ENCODE results near the gene REM2. TPM values are rescaled to one million over a fixed set of nuclear protein-coding genes. Genes with fewer than 3 reads are reported as not detected.

The REM2 gene, protein sequence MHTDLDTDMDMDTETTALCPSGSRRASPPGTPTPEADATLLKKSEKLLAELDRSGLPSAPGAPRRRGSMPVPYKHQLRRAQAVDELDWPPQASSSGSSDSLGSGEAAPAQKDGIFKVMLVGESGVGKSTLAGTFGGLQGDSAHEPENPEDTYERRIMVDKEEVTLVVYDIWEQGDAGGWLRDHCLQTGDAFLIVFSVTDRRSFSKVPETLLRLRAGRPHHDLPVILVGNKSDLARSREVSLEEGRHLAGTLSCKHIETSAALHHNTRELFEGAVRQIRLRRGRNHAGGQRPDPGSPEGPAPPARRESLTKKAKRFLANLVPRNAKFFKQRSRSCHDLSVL
- total RNA-seq, result 0.09 and 0.16 TPM in 2 replicates

GRCh38 chr14:22883173-22883976, at the start of gene REM2:
TSS of gene REM2 (plus strand) at chr14:22883222. CDS start at chr14:22883288, 66 bp downstream.

DNA sequence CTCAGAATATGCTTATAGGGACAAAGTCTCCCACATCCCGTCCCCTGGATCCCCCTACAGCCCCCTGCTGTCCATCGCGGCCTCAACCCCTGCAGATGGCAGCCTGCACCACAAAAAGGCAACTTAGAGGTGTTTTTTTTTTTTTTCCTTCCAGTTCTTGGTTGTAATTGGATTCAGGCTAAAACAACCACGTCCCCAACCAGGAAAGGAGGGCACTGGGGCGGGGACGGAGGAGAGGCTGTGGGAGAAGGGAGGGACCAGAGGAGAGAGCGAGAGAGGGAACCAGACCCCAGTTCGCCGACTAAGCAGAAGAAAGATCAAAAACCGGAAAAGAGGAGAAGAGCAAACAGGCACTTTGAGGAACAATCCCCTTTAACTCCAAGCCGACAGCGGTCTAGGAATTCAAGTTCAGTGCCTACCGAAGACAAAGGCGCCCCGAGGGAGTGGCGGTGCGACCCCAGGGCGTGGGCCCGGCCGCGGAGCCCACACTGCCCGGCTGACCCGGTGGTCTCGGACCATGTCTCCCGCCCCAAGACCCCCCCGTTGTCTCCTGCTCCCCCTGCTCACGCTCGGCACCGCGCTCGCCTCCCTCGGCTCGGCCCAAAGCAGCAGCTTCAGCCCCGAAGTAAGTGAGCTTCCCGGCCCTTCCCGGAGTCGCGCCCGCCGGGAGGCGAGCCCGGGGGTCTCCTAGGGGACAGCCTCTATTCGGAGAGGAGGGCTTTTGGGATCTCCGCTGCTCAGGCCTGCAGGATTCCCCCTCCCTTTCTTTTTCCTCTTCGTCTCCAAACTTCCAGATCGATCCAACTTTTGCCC, 46.5 kb upstream of the REM2 start, which contains the start of gene MMP14:
Gene MMP14 (plus strand): TSS at position 285 of the 813 bp plus-strand sequence. CDS start 233 bp downstream, at position 518.

DNA sequence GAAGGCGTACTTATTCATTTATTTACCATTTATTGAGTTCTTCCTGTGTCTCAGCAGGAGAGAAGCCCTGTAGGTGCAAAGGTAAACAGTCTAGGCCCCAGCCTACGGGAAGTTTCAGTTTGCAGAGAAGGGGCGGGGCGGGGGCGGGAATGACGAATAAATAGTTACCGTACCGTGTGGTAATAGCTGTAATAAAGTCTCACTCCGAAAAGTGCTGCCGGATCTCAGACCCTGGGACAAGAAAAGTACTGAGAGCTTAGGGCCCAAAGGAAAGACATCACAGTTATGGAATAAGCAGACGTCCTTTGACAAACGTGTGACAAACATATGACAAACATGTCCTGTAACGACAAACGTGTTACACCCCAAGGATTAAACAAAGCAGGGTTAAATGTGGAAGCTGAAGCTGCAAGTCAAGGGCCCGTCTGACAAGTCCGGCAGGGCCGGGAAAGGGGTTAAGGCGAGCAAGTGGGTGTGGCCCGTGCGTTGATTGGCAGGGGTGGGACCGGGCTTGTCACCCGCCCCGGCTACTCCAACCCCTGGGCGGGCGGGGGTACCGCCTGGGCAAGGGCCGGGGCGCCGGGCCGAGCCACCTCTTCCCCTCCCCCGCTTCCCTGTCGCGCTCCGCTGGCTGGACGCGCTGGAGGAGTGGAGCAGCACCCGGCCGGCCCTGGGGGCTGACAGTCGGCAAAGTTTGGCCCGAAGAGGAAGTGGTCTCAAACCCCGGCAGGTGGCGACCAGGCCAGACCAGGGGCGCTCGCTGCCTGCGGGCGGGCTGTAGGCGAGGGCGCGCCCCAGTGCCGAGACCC, 11.6 kb upstream of the REM2 start, which contains the start of gene LRP10:
Gene LRP10 (plus strand): TSS at position 517 of the 809 bp plus-strand sequence. CDS start 564 bp downstream, outside the sequence.

GRCh38 chr14:22918804-22919600, 36.0 kb downstream of the REM2 start, which contains the start of gene RBM23:
TSS of gene RBM23 (minus strand) at chr14:22919149.

GRCh38 chr14:22929104-22929960, 46.3 kb downstream of the REM2 start, which contains the start of gene PRMT5:
TSS of gene PRMT5 (minus strand) at chr14:22929376. CDS start at chr14:22929361, 15 bp downstream.

Other genes with a start within 250 kb of the REM2 start
- not detected in 2 replicates for gene OR6J1, start 238.9 kb upstream of the REM2 start, total RNA-seq
- gene OXA1L, start 116.5 kb upstream of the REM2 start, total RNA-seq, result 47.6 and 49.6 TPM in 2 replicates
- 2.5 and 5.7 TPM in 2 replicates for gene SLC7A7, start 67.8 kb upstream of the REM2 start, total RNA-seq
- 38.1 and 40.1 TPM in 2 replicates for gene MRPL52, start 53.3 kb upstream of the REM2 start, total RNA-seq
- gene MMP14, start 46.6 kb upstream of the REM2 start, total RNA-seq, result 338 and 428 TPM in 2 replicates
- 43.2 and 48.3 TPM in 2 replicates for gene LRP10, start 11.5 kb upstream of the REM2 start, total RNA-seq
- gene RBM23, start 35.9 kb downstream of the REM2 start, total RNA-seq, result 46.0 and 67.9 TPM in 2 replicates
- gene PRMT5, start 46.2 kb downstream of the REM2 start, total RNA-seq, result 36.6 and 40.4 TPM in 2 replicates
- 32.6 and 32.9 TPM in 2 replicates for gene HAUS4, start 73.9 kb downstream of the REM2 start, total RNA-seq
- gene AJUBA, start 99.3 kb downstream of the REM2 start, total RNA-seq, result 18.0 and 18.1 TPM in 2 replicates
- gene C14orf93, start 126.9 kb downstream of the REM2 start, total RNA-seq, result 12.1 and 16.4 TPM in 2 replicates
- gene PSMB5, start 151.7 kb downstream of the REM2 start, total RNA-seq, result 196 and 218 TPM in 2 replicates
- gene PSMB11, start 159.0 kb downstream of the REM2 start, total RNA-seq, result 0.09 TPM in 1 of 2 replicates, not detected in the other
- gene CDH24, start 174.3 kb downstream of the REM2 start, total RNA-seq, result 4.6 and 7.6 TPM in 2 replicates
- 71.7 and 101 TPM in 2 replicates for gene ACIN1, start 211.9 kb downstream of the REM2 start, total RNA-seq
- gene C14orf119, start 212.3 kb downstream of the REM2 start, total RNA-seq, result 63.5 and 95.0 TPM in 2 replicates
- gene CIROP, start 221.8 kb downstream of the REM2 start, total RNA-seq, result 1.3 and 4.6 TPM in 2 replicates
- 0.16 TPM in 1 of 2 replicates, not detected in the other for gene CEBPE, start 236.0 kb downstream of the REM2 start, total RNA-seq

All from bronchial smooth muscle cell (primary cell).